Peyer's patch (tissue), 4 donors: ENCODE data around the gene RFXANK.

ENCODE experiments used
- POLR2A ChIP-seq, 2 donors: fragments of 450-650 bp; IDR thresholded peaks; one replicate each; pipeline ENCODE4 v1.5.1; 2017; ENCODE audit warnings: antibody characterized with exemption in 2 of 2, mild to moderate bottlenecking in 2 of 2, moderate library complexity in 2 of 2
- TF ChIP-seq, protein P1 (sequence below), 6 experiments: fragments of 450-650 bp in 4 of 6; fragments of 200-600 bp in 2 of 6; sonication (generic) in 1 of 6; IDR thresholded peaks; one replicate each; pipeline ENCODE4 v1.5.1; 2017 to 2019; ENCODE audit warnings: antibody characterized with exemption in 6 of 6, mild to moderate bottlenecking in 3 of 6, moderate library complexity in 1 of 6

DNA sequence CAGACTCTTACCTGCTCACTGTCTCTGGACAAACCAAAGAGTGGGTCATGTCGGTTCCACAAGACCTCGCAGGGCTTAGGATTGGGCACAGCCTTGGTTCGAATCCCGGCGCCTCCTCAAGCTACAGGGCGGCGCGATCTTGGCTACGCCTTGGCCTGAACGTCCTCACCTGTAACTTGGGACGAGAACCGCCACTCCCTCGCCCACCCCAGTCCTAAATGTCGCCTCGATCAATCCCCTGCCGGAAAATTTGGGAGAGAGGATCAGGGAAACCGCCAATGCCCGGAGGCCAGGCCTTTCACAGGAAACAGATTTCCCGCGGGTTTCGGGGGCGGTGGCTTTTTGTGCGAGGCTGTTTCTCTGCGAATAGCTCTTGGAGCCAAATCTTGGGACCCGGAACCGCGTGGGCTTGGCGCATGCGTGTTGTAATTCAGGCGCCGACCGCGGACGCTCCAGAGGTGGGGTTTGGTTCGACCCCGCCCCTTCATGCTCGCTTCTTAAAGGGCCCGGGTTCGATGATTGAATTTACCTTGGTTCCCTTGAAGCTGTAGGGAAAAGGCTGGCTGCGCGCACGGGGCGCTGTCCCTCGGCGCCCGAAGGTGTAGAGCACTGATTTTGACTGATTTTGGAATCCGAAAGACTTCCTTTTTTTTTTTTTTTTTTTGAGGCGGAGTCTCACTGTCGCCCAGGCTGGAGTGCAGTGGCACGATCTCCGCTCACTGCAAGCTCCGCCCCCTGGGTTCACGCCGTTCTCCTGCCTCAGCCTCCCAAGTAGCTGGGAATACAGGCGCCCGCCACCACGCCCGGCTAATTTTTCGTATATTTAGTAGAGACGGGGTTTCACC, 11.2 kb downstream of the RFXANK start, which contains the start of gene NR2C2AP:
- TF ChIP-seq, protein P1, sequence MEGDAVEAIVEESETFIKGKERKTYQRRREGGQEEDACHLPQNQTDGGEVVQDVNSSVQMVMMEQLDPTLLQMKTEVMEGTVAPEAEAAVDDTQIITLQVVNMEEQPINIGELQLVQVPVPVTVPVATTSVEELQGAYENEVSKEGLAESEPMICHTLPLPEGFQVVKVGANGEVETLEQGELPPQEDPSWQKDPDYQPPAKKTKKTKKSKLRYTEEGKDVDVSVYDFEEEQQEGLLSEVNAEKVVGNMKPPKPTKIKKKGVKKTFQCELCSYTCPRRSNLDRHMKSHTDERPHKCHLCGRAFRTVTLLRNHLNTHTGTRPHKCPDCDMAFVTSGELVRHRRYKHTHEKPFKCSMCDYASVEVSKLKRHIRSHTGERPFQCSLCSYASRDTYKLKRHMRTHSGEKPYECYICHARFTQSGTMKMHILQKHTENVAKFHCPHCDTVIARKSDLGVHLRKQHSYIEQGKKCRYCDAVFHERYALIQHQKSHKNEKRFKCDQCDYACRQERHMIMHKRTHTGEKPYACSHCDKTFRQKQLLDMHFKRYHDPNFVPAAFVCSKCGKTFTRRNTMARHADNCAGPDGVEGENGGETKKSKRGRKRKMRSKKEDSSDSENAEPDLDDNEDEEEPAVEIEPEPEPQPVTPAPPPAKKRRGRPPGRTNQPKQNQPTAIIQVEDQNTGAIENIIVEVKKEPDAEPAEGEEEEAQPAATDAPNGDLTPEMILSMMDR (IDR thresholded peaks at IDR 0.05) = peak in 2 of 6 experiments; percentile 8 to 11
- no peak for TF ChIP-seq POLR2A (IDR thresholded peaks at IDR 0.05)
